ENCODE data around the gene KLHL17.

GRCh38 chr1:937521-937920 lies 22.9 kb upstream of the KLHL17 start:
- no peak for TF ChIP-seq CTCF (IDR thresholded peaks at IDR 0.05; ENCODE audit: low read length)
- no peak for TF ChIP-seq EZH2phosphoT487 (IDR thresholded peaks at IDR 0.05; ENCODE audit: low read length)
